Keratinocyte (primary cell): ENCODE measurements around the gene OR4D10.

Experiments used
- EZH2 ChIP-seq: IDR thresholded peaks from one replicate; pipeline ENCODE4 v1.6.1; 2012; ENCODE audit warnings: inconsistent platforms, mild to moderate bottlenecking, low read length, moderate library complexity
- TF ChIP-seq, protein P1 (sequence below), 3 experiments: IDR thresholded peaks in 1 of 3; conservative IDR thresholded peaks in 1 of 3; optimal IDR thresholded peaks in 1 of 3; 2 replicates in 2 of 3; 3 replicates in 1 of 3; pipeline versions ENCODE3 to v1.5.1; 2011; ENCODE audit warnings: low read length in 3 of 3, mild to moderate bottlenecking in 3 of 3, moderate library complexity in 2 of 3, control low read depth in 1 of 3, inconsistent platforms in 1 of 3; ENCODE audit not compliant: insufficient read depth in 2 of 3; ENCODE audit errors: extremely low read depth in 1 of 3

GRCh38 chr11:59528711-59529110 lies 55.6 kb downstream of the OR4D10 start:
- TF ChIP-seq, protein P1, sequence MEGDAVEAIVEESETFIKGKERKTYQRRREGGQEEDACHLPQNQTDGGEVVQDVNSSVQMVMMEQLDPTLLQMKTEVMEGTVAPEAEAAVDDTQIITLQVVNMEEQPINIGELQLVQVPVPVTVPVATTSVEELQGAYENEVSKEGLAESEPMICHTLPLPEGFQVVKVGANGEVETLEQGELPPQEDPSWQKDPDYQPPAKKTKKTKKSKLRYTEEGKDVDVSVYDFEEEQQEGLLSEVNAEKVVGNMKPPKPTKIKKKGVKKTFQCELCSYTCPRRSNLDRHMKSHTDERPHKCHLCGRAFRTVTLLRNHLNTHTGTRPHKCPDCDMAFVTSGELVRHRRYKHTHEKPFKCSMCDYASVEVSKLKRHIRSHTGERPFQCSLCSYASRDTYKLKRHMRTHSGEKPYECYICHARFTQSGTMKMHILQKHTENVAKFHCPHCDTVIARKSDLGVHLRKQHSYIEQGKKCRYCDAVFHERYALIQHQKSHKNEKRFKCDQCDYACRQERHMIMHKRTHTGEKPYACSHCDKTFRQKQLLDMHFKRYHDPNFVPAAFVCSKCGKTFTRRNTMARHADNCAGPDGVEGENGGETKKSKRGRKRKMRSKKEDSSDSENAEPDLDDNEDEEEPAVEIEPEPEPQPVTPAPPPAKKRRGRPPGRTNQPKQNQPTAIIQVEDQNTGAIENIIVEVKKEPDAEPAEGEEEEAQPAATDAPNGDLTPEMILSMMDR (optimal IDR thresholded peaks at IDR 0.05 in 1 of 3, IDR thresholded peaks at IDR 0.05 in 1 of 3, conservative IDR thresholded peaks at IDR 0.05 in 1 of 3; ENCODE audit: extremely low read depth in 1 of 3, insufficient read depth in 2 of 3, low read length in 3 of 3): no peak
- no peak for TF ChIP-seq EZH2
